MM.1S (cell line): ENCODE measurements around the gene DHRSX.
"Not testable (repeated sequence)": the region's sequence is repeated elsewhere in the genome, so short reads cannot be mapped to it uniquely, and the experiment has no call there.

Experiments used
- DNase-seq: peaks from one replicate; pipeline ENCODE4 v3.0.0-alpha.2; 2015
- H2AFZ ChIP-seq: fragments of 300-600 bp; sonication (generic); 2 replicates; pipeline ENCODE4 v1.6.0; 2016; ENCODE audit warnings: antibody characterized with exemption, low read length
- H3F3A ChIP-seq: fragments of 300-600 bp; sonication (generic); 2 replicates; pipeline ENCODE4 v1.6.1; 2016; ENCODE audit warnings: mild to moderate bottlenecking, antibody characterized with exemption, low read length, moderate library complexity, mixed read lengths; ENCODE audit not compliant: insufficient read depth
- H3K27ac ChIP-seq: fragments of 300-600 bp; sonication (generic); 2 replicates; pipeline ENCODE4 v1.5.1; 2016; ENCODE audit warnings: mild to moderate bottlenecking, low read length
- H3K27me3 ChIP-seq: fragments of 300-600 bp; sonication (generic); replicated peaks from 2 replicates; pipeline ENCODE4 v1.6.0; 2016; ENCODE audit warnings: low read length; ENCODE audit not compliant: insufficient read depth
- H3K36me3 ChIP-seq: fragments of 300-600 bp; sonication (generic); replicated peaks from 2 replicates; pipeline ENCODE4 v1.6.1; 2016; ENCODE audit warnings: mild to moderate bottlenecking, low read length, mixed read lengths; ENCODE audit not compliant: insufficient read depth
- H3K4me1 ChIP-seq: fragments of 300-600 bp; sonication (generic); 2 replicates; pipeline ENCODE4 v1.6.1; 2016; ENCODE audit warnings: low read length, mixed read lengths
- H3K4me2 ChIP-seq: fragments of 300-600 bp; sonication (generic); 2 replicates; pipeline ENCODE4 v1.6.0; 2016; ENCODE audit warnings: low read depth, low read length
- H3K4me3 ChIP-seq: fragments of 300-600 bp; sonication (generic); 2 replicates; pipeline ENCODE4 v1.5.1; 2016; ENCODE audit warnings: low read length, mixed read lengths
- H3K79me2 ChIP-seq: fragments of 300-600 bp; sonication (generic); 2 replicates; pipeline ENCODE4 v1.6.1; 2016; ENCODE audit warnings: mixed run types, low read length, mixed read lengths
- H3K9ac ChIP-seq: fragments of 300-600 bp; sonication (generic); 2 replicates; pipeline ENCODE4 v1.6.1; 2016; ENCODE audit warnings: low read length, mixed read lengths
- H3K9me2 ChIP-seq: fragments of 300-600 bp; sonication (generic); replicated peaks from 2 replicates; pipeline ENCODE4 v1.6.1; 2016; ENCODE audit warnings: mild to moderate bottlenecking, low read length, mixed read lengths; ENCODE audit not compliant: insufficient read depth
- H3K9me3 ChIP-seq: fragments of 300-600 bp; sonication (generic); replicated peaks from 2 replicates; pipeline ENCODE4 v1.6.1; 2016; ENCODE audit warnings: mild to moderate bottlenecking, low read length, mixed read lengths; ENCODE audit not compliant: insufficient read depth
- H4K20me1 ChIP-seq: fragments of 300-600 bp; sonication (generic); 2 replicates; pipeline ENCODE4 v1.6.1; 2016; ENCODE audit warnings: mild to moderate bottlenecking, low read length, moderate library complexity, mixed read lengths; ENCODE audit not compliant: insufficient read depth
- CTCF ChIP-seq: fragments of 300-600 bp; sonication (generic); IDR thresholded peaks from 2 replicates; pipeline ENCODE4 v1.5.1; 2016; ENCODE audit warnings: antibody characterized with exemption, low read length, mixed read lengths
- EZH2 ChIP-seq: fragments of 300-600 bp; sonication (generic); optimal IDR thresholded peaks from 2 replicates; pipeline ENCODE3; 2017; ENCODE audit warnings: low read depth, mild to moderate bottlenecking, antibody characterized with exemption, low read length, mixed read lengths
- EZH2phosphoT487 ChIP-seq: fragments of 300-600 bp; sonication (generic); IDR thresholded peaks from 2 replicates; pipeline ENCODE4 v1.6.1; 2018; ENCODE audit warnings: antibody characterized with exemption, low read length

DHRSX gene

DNA sequence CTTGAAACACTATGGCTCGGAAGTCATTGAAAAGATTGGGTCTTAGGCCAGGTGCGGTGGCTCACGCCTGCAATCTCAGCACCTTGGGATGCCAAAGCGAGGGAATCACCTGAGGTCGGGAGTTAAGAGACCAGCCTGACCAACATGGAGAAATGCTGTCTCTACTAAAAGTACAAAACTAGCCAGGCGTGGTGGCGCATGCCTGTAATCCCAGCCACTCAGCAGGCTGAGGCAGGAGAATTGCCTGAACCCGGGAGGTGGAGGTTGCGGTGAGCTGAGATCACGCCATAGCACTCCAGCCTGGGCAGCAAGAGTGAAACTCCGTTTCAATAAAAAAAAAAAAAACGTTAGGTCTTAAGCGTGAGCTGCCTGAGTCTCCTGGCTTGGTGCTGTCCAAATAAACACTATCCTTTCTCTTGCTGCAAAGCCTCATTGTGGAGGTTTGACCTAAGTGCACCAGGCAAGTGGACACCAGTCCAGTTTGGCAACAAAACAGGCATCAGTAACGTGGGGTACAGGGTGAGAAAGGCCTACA lies 185.9 kb downstream of the DHRSX start:
- H3K79me2 ChIP-seq = no peaks in the 10 kb centered on the region
- H3K9ac ChIP-seq = no peak overlapping the region
- DNase-seq = no peak
- H3K36me3 ChIP-seq = no peaks in the 10 kb centered on the region
- no peaks in the 10 kb centered on the region for H4K20me1 ChIP-seq
- H3K4me1 ChIP-seq = no peaks in the 10 kb centered on the region
- H3K9me2 ChIP-seq = no peaks in the 10 kb centered on the region
- no peak overlapping the region for H3K27ac ChIP-seq
- no peaks in the 10 kb centered on the region for H3K9me3 ChIP-seq
- TF ChIP-seq EZH2 = no peak
- no peak for TF ChIP-seq EZH2phosphoT487
- no peak for TF ChIP-seq CTCF
- H3K4me3 ChIP-seq = no peak overlapping the region
- H3K27me3 ChIP-seq = no peaks in the 10 kb centered on the region
- H3F3A ChIP-seq = no peaks in the 10 kb centered on the region
- no peak overlapping the region for H3K4me2 ChIP-seq
- H2AFZ ChIP-seq = no peak overlapping the region

DNA sequence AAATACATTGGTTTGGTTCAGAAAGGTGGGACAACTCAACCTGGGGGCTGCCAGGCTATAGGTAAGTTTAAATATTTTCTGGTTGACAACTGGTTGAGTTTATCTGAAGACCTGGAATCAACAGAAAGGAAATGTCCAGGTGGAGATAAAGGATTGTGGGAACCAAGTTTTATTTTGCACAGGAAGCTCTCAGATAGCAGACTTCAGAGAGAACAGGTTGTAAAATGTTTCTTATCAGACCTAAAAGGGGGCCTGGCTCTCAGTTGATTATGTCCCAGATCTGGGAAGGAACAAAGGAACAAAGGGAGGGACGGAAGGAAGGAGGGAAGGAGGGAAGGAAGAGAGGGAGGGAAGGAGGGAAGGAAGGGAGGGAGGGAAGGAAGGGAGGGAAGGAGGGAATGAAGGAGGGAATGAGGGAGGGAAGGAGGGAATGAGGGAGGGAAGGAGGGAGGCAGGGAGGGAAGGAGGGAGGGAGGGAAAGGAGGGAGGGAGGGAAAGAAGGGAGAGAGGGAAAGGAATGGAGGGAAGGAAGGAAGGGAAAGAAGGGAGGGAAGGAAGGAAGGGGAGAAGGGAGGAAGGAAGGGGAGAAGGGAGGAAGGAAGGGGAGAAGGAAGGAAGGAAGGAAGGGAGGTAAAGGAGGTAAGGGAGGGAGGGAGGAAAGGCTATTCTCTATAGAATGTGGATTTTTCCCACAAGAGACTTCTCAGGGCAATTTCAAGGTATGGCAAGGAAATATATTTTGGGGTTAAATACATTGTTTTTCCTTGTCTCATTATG lies 186.7 kb downstream of the DHRSX start:
- Histone ChIP-seq H3K79me2 (no peaks in the 10 kb centered on the region), H3F3A (no peaks in the 10 kb centered on the region), H3K4me3 (no peak overlapping the region), H3K9ac (no peak overlapping the region), H3K27me3 (no peaks in the 10 kb centered on the region), H3K4me1 (no peaks in the 10 kb centered on the region), H3K9me2 (no peaks in the 10 kb centered on the region), H3K27ac (no peak overlapping the region), H4K20me1 (no peaks in the 10 kb centered on the region), H3K9me3 (no peaks in the 10 kb centered on the region), H3K36me3 (no peaks in the 10 kb centered on the region), H2AFZ (no peak overlapping the region), H3K4me2 (no peak overlapping the region)
- DNase-seq = no peak
- TF ChIP-seq EZH2 = no peak
- TF ChIP-seq EZH2phosphoT487 = no peak
- TF ChIP-seq CTCF = no peak

GRCh38 chrX:2312061-2312591 lies 188.7 kb downstream of the DHRSX start:
- not testable (repeated sequence) for H4K20me1 ChIP-seq, H3K9me3 ChIP-seq, H3K27ac ChIP-seq, H3K4me3 ChIP-seq, H3K36me3 ChIP-seq, H3K4me2 ChIP-seq, H3K4me1 ChIP-seq, H2AFZ ChIP-seq, H3K9me2 ChIP-seq, H3K79me2 ChIP-seq, H3F3A ChIP-seq, H3K9ac ChIP-seq, DNase-seq, H3K27me3 ChIP-seq

DNA sequence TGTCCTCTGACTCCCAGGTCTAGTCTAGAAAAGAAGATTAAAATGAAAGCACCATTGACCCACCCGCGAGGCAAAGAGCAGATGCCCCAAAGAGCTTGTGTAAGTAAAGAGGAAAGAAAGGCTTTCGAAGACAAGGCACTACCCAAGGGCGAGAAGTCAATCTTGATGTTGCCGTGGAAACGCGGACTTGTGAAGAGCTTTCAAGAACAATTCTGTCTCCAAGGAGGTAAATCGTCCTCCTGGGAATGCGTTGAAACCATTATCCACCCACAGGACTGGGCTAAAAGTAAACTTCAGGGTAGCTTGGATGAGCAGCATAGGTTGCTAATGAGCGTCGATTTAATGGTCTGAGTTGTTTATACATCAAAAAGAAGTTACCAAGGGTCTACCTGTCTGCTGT lies 189.3 kb downstream of the DHRSX start:
- no peak overlapping the region for H3K4me2 ChIP-seq
- DNase-seq = no peak

More for the DNA sequence above, 189.3 kb downstream of the DHRSX start:
- Histone ChIP-seq H3K4me1 (no peaks in the 10 kb centered on the region), H3K9me3 (no peaks in the 10 kb centered on the region), H3K27me3 (no peaks in the 10 kb centered on the region), H3K4me3 (no peak overlapping the region), H3K9ac (no peak overlapping the region), H3K27ac (no peak overlapping the region), H3K79me2 (no peaks in the 10 kb centered on the region), H2AFZ (no peak overlapping the region), H4K20me1 (no peaks in the 10 kb centered on the region), H3K9me2 (no peaks in the 10 kb centered on the region), H3K36me3 (no peaks in the 10 kb centered on the region), H3F3A (no peaks in the 10 kb centered on the region)
- TF ChIP-seq CTCF (no peak), EZH2 (no peak), EZH2phosphoT487 (no peak)
